ENCODE data around the gene CDC27.
"Not testable (repeated sequence)": the region's sequence is repeated elsewhere in the genome, so short reads cannot be mapped to it uniquely, and the experiment has no call there.

Gene CDC27

GRCh38 chr17:47099451-47099986 lies 89.6 kb downstream of the CDC27 start:
- H3K4me3 ChIP-seq (ENCODE audit: low read length), result peak overlapping the region; percentile 56
- DNase-seq (ENCODE audit: low read depth, low spot score), result no peak

- no peak overlapping the region for H3K4me3 ChIP-seq (ENCODE audit: low read length)
- DNase-seq (ENCODE audit: low read depth, low spot score), result no peak
Observed at GRCh38 chr17:47096343-47096742, 92.8 kb downstream of the CDC27 start.

GRCh38 chr17:47095268-47095667 lies 93.8 kb downstream of the CDC27 start:
- no peak for DNase-seq (ENCODE audit: low read depth, low spot score)

DNA sequence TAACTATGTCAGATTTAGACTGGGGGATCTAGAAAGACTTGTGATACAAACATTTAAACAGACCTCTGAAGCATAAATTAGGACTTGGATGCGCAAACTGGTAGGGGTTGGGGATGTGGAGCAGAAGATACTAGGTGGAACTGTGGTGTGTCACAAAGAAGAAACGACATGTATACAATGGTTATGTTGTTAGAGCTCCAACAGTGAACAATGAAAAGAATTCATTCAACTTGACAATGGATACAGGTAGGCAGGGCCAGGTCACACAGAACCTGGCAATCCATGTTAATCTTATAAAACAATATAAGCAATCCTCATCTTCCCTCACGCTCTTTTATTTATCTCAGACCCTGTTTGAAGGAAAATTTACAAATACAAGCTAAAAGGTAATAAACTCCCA lies 102.0 kb downstream of the CDC27 start:
- H3K4me3 ChIP-seq (ENCODE audit: low read length), result no peak overlapping the region
- DNase-seq (ENCODE audit: low read depth, low spot score), result no peak

More at GRCh38 chr17:47095268-47095667, 93.8 kb downstream of the CDC27 start:
- no peak overlapping the region for H3K4me3 ChIP-seq (ENCODE audit: low read length)

- no peak for DNase-seq (ENCODE audit: low read depth, low spot score)
- no peak overlapping the region for H3K4me3 ChIP-seq (ENCODE audit: low read length)
Observed at GRCh38 chr17:47085736-47086135, 103.4 kb downstream of the CDC27 start.

- H3K4me3 ChIP-seq (ENCODE audit: low read length), result no peak overlapping the region
- no peak for DNase-seq (ENCODE audit: low read depth, low spot score)
Observed at GRCh38 chr17:47078801-47079200, 110.3 kb downstream of the CDC27 start.

DNA sequence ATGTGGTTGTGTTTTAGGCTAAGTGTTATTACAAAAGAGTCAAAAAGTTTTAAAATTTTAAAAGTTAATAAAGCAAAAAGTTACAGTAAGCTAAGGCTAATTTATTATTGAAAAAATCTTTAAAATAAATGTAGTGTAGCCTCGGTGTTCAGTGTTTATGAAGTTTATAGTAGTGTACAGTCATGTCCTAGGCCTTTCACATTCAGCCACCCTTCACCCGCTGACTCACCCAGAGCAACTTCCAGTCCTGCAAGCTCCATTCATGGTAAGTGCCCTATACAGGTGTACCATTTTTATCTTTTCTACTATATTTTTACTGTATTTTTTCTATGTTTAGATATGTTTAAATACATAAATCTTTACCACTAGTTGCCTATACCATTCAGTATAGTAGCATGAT lies 111.5 kb downstream of the CDC27 start:
- DNase-seq (ENCODE audit: low read depth, low spot score), result no peak

GRCh38 chr17:47076171-47076570 lies 112.9 kb downstream of the CDC27 start:
- DNase-seq (ENCODE audit: low read depth, low spot score), result no peak
- no peak overlapping the region for H3K4me3 ChIP-seq (ENCODE audit: low read length)

More for the DNA sequence above, 111.5 kb downstream of the CDC27 start:
- no peak overlapping the region for H3K4me3 ChIP-seq (ENCODE audit: low read length)

GRCh38 chr17:47074361-47074760 lies 114.7 kb downstream of the CDC27 start:
- not testable (repeated sequence) for DNase-seq (ENCODE audit: low read depth, low spot score); H3K4me3 ChIP-seq (ENCODE audit: low read length)

DNA sequence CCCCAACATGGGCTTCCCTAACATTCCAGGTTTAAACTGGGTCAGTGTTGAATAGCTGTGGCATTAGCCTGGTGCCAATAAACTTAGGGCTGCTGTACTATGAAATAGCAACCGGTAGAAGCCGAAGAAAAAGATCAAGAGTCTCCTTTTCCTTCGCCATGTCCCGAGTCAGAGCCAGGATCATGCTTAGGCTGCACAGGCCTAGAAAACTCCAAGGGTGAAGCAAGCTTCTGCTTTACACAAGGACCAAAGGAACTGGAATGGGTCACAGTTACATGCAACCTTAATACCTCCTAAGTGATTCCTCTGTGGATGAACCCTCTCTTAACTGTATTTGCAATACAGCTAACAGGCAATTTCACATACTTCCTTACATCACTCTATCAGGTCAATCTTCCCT lies 115.5 kb downstream of the CDC27 start:
- H3K4me3 ChIP-seq (ENCODE audit: low read length); DNase-seq (ENCODE audit: low read depth, low spot score): not testable (repeated sequence)

GRCh38 chr17:47072886-47073285 lies 116.2 kb downstream of the CDC27 start:
- H3K4me3 ChIP-seq (ENCODE audit: low read length), result no peak overlapping the region
- no peak for DNase-seq (ENCODE audit: low read depth, low spot score)

DNA sequence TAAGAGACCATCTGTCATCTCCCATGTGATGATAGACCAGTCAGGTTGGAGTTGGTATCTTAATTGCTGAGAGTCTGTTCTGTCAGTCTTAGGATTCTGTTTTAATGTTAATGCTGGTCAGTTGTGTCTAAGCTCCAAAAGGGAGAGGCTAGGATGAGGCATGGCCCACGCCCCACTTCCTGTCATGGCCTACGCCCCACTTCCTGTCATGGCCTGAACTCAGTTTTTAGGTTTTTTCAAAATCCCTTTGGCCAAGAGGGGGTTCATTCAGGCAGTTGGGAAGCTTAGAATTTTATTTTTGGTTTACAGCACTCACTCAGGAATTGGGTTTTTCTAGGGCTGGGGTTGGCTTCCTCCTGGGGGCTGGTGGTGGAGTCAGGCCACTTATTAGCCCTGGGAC lies 117.9 kb downstream of the CDC27 start:
- not testable (repeated sequence) for H3K4me3 ChIP-seq (ENCODE audit: low read length); DNase-seq (ENCODE audit: low read depth, low spot score)

GRCh38 chr17:47070266-47070665 lies 118.8 kb downstream of the CDC27 start:
- not testable (repeated sequence) for H3K4me3 ChIP-seq (ENCODE audit: low read length); DNase-seq (ENCODE audit: low read depth, low spot score)
